Mucosa of rectum (tissue), 2 donors: ENCODE data around the gene OTOF.

Experiments used
- H3K27ac ChIP-seq, 2 donors: one replicate each; pipeline ENCODE4 v1.7.0; 2013; ENCODE audit warnings: inconsistent platforms in 2 of 2, low read depth in 2 of 2, low read length in 2 of 2
- H3K27me3 ChIP-seq, 2 donors: one replicate each; pipeline ENCODE4 v1.7.0; 2013; ENCODE audit warnings: low read length in 2 of 2; ENCODE audit not compliant: control insufficient read depth in 2 of 2, insufficient read depth in 2 of 2
- H3K36me3 ChIP-seq, 2 donors: one replicate each; pipeline ENCODE4 v1.7.0; 2013; ENCODE audit warnings: low read length in 2 of 2; ENCODE audit not compliant: control insufficient read depth in 2 of 2, insufficient read depth in 2 of 2
- H3K4me1 ChIP-seq, 2 donors: one replicate each; pipeline ENCODE4 v1.7.0; 2013; ENCODE audit warnings: low read length in 2 of 2, mild to moderate bottlenecking in 1 of 2; ENCODE audit not compliant: control insufficient read depth in 2 of 2, insufficient read depth in 2 of 2
- H3K4me3 ChIP-seq, 2 donors: one replicate each; pipeline ENCODE4 v1.7.0; 2013; ENCODE audit warnings: low read length in 2 of 2
- H3K9ac ChIP-seq, 2 donors: one replicate each; pipeline ENCODE4 v1.7.0; 2013; ENCODE audit warnings: low read length in 2 of 2, low read depth in 1 of 2, mild to moderate bottlenecking in 1 of 2
- H3K9me3 ChIP-seq, 2 donors: one replicate each; pipeline ENCODE4 v1.7.0; 2013; ENCODE audit warnings: low read length in 2 of 2; ENCODE audit not compliant: control insufficient read depth in 2 of 2
- donor health status: healthy.
- donor health status: Normal muscosa, but diverticular disease.

OTOF gene

DNA sequence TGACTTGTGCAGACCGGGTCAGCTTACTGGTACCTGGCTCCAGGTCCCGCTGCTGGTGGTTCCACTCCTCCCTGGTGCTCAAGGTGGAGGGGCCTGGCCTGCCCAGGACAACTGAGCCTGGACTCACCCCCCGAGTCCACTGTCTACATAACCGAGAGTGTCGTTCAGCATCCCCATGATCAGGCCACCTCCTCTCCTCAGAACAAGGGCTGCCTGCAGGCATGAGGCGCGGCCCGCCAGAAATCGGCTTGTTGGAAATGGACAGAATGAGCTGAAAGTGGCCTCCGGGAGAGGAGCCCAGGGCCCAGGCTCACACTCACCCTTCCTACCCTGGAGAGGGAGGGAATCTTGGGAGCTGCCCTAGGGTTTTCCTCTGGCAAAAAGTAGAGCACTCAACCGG is 38.9 kb upstream of the OTOF start:
- Histone ChIP-seq H3K9me3 (no peaks in the 10 kb centered on the region), H3K4me1 (no peaks in the 10 kb centered on the region), H3K36me3 (no peaks in the 10 kb centered on the region), H3K9ac (no peak overlapping the region), H3K27me3 (peaks cover 2 to 6% of the 10 kb centered on the region in 2 donors), H3K4me3 (no peak overlapping the region), H3K27ac (no peak overlapping the region)

DNA sequence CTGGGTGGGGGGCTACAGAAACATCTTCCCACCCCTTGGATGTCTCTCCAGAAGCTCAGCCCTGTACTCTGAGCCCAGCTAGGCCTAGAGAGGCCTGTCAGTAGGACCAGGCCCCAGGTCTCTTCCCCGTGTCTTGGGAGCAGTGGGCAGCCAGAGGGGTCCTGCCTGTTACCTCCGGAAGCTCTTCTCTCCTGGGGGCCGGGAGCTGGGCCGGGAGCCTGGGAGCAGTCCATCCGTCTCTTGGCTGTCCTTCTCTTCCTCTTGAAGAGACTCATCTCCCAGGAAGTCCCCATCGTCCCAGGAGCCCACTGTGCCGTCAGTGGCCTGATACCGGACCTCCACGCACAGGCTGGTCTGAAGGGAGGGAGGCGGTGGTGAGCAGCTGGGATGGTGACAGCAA is 38.3 kb upstream of the OTOF start:
- Histone ChIP-seq H3K4me3 (no peak overlapping the region), H3K4me1 (no peaks in the 10 kb centered on the region), H3K27ac (no peak overlapping the region), H3K9ac (no peak overlapping the region), H3K36me3 (no peaks in the 10 kb centered on the region), H3K27me3 (peaks cover 2 to 6% of the 10 kb centered on the region in 2 donors), H3K9me3 (no peaks in the 10 kb centered on the region)

DNA sequence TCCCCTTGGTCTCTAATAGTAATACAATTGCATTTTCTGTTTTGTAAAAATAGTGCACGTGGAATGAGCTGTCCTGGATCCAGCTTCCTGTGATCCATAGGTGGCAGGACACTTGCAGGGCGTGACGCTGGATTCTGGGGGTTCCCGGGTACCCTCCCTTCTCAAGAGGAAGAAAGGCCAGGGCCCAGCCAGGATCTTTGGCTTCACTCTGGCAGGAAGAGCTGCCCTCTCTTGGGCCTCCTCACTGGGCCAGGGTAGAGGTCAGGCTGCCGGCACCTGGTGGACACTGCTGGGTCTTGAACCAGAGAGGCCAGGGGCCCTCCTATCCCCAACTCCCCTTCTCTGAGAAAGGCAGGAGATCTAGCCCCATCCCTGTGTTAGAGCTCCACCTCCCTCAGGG is 37.8 kb upstream of the OTOF start:
- H3K27ac ChIP-seq, result no peak overlapping the region
- no peaks in the 10 kb centered on the region for H3K36me3 ChIP-seq
- H3K4me3 ChIP-seq, result no peak overlapping the region
- no peaks in the 10 kb centered on the region for H3K9me3 ChIP-seq
- H3K9ac ChIP-seq, result no peak overlapping the region
- H3K27me3 ChIP-seq, result peaks cover 2 to 6% of the 10 kb centered on the region in 2 donors
- no peaks in the 10 kb centered on the region for H3K4me1 ChIP-seq

DNA sequence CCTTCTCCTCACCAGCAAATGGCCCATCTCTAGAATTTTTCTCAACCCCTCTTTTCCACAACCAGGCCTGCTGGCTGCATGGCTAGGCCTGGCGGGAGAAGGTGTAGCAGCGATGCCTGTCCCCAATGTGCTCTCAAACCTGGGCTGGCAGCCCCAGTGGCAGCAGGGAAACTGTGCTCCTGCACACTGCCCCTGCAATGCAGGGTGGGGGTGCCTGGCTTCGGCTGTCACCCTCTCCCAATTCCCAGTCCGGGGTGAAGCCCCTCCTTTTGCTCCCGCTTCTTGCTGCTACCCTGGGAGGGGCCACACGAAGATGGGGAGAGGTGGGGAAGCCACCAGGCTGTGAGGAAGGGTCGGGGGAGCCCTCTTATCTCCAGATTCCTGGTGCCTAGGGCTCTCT is 36.1 kb upstream of the OTOF start:
- no peaks in the 10 kb centered on the region for H3K9me3 ChIP-seq

DNA sequence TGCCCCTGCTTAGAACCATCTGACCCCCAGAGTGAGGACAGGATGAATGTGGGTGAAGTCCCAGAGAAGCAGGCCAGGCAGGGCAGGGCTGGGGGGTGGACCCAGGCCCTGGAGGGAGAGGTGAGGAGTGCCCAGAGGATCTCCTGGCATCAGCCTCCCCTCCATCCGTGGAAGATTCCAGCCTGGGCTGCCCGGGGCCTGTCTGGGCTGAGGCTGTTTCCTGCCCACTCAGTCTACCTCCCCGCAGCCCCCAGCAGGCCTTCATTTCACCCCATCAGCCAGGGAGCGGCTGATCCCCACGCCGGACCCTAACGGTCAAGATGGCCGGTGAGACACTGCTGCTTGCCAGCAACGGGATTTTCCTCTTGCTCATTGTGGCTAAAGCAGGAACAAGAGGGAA is 35.3 kb upstream of the OTOF start:
- Histone ChIP-seq H3K9ac (no peak overlapping the region), H3K27me3 (no peaks in the 10 kb centered on the region), H3K9me3 (no peaks in the 10 kb centered on the region), H3K36me3 (no peaks in the 10 kb centered on the region), H3K4me3 (no peak overlapping the region), H3K4me1 (no peaks in the 10 kb centered on the region), H3K27ac (no peak overlapping the region)

More for the DNA sequence above, 36.1 kb upstream of the OTOF start:
- Histone ChIP-seq H3K4me3 (no peak overlapping the region), H3K9ac (no peak overlapping the region), H3K4me1 (no peaks in the 10 kb centered on the region), H3K27ac (no peak overlapping the region), H3K36me3 (no peaks in the 10 kb centered on the region), H3K27me3 (peaks cover 2 to 3% of the 10 kb centered on the region in 2 donors)

DNA sequence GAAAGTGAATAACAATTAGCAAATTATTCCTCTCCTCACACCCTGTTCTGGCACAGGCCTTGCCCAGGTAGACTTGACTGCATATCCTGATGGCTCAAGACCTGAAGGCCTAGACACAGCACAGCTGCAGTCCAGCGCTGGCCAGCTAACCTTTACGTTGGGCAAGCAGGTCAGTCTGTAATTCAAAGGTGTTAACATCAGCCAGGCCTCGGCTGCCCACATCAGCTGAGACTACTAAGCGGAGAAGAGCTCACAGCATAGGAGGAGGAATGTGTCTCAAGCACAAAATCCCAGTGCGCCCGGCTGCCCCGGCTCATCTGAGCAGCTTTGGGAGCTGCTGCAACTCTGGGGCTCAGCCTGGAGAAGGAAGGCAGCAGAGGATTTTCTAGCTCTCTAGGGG is 33.5 kb upstream of the OTOF start:
- Histone ChIP-seq H3K4me3 (no peak overlapping the region), H3K4me1 (no peaks in the 10 kb centered on the region), H3K9me3 (no peaks in the 10 kb centered on the region), H3K27me3 (no peaks in the 10 kb centered on the region), H3K9ac (no peak overlapping the region), H3K27ac (no peak overlapping the region), H3K36me3 (no peaks in the 10 kb centered on the region)

DNA sequence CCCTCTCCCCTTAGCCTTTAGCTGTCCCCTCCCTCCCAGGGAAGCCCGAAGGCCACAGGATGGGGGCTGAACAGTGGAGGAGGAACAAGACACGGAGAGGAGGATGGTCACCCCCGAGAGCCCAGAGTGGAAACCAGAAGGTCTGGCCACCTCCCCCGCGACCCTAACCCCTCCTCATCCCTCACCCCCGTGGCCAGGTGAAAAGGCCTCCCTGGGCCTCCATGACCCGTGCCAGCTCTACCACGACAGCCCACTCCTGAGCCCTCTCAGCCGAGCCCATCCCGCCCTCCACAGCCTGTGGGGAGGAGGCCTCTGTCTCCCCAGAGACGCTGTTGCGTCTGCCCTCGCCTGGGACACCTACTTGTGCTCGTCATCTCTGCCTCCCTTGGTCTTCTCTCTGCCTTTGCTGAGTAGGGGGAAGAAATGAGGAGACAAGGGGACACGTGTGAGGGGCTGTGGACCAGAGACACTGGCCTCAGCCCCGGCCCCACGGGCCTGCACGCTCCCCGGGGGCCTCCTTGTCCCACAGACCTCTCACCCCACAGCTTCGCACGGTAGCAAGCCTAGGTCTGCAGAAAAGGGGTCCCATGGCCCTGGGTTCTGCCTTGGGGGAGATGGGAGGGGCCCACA is 32.5 kb upstream of the OTOF start:
- H3K27me3 ChIP-seq, result no peaks in the 10 kb centered on the region
- no peak overlapping the region for H3K27ac ChIP-seq
- no peak overlapping the region for H3K9ac ChIP-seq
- H3K4me1 ChIP-seq, result no peaks in the 10 kb centered on the region
- H3K36me3 ChIP-seq, result no peaks in the 10 kb centered on the region
- no peak overlapping the region for H3K4me3 ChIP-seq
- no peaks in the 10 kb centered on the region for H3K9me3 ChIP-seq

DNA sequence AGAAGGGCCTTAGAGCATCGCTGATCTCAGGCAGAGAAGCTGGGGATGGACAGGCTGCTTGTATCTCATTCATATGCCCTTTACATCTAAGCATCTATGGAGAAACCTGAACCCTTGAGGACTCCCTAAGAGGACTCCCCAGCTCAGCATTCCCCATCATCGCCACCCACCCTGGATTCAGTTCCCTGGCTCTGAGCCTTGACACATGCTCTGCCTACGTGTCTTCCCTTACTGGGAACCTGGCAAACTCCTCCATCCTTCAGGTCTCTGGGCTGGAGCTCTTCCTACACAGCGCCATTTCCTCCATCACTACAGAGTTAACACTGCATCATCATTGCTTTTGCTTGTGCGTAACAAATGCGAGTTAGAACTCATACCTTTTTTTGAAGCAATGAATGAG is 31.2 kb upstream of the OTOF start:
- no peak overlapping the region for H3K9ac ChIP-seq
- no peaks in the 10 kb centered on the region for H3K4me1 ChIP-seq
- no peaks in the 10 kb centered on the region for H3K36me3 ChIP-seq
- H3K9me3 ChIP-seq, result no peaks in the 10 kb centered on the region
- H3K27me3 ChIP-seq, result no peaks in the 10 kb centered on the region
- no peak overlapping the region for H3K27ac ChIP-seq
- no peak overlapping the region for H3K4me3 ChIP-seq

DNA sequence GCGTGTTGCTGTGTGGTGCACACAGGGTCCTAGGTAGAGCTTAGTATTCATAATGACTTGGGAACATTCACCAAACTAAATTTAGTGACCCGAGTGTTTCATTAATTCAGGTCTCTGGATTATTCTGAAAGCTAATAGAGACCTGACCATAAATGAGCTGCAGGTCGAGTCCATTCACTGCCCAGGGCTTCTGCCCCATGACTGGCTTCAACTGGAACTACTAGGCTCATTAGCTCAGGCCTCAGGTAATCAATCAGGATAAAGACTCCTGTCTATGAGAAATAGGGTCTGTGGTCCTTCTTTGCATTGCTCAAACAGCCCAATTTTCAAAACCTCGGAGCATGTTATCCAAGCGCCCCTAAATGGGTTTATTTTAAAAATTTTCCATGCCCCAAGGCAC is 30.0 kb upstream of the OTOF start:
- H3K4me1 ChIP-seq, result peaks cover 0 to 7% of the 10 kb centered on the region in 2 donors
- no peak overlapping the region for H3K27ac ChIP-seq
- H3K4me3 ChIP-seq, result no peak overlapping the region
- no peaks in the 10 kb centered on the region for H3K27me3 ChIP-seq
- no peaks in the 10 kb centered on the region for H3K9me3 ChIP-seq
- no peak overlapping the region for H3K9ac ChIP-seq
- H3K36me3 ChIP-seq, result no peaks in the 10 kb centered on the region

DNA sequence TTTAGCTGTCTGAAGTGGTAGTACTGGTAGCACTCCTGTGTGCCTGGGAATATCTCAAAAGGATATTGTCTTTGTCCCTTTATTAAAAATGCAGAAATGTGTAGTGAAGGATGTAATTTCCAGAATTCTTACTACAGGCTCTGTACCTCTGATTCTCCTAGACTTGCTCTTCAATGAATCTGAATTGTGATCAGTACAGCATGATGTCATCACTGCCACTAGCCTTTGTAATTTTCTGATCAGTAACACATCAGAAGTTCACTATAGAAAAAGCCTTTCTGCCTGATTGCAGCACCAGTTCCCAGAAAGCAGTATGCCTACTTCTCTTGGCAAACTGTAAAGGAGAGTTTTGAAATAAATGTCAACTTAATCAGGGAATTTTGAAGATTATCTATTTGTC is 29.2 kb upstream of the OTOF start:
- H3K9ac ChIP-seq, result no peak overlapping the region
- peaks cover 0 to 8% of the 10 kb centered on the region in 2 donors for H3K4me1 ChIP-seq
- H3K27ac ChIP-seq, result no peak overlapping the region
- H3K36me3 ChIP-seq, result no peaks in the 10 kb centered on the region
- no peaks in the 10 kb centered on the region for H3K27me3 ChIP-seq
- H3K4me3 ChIP-seq, result no peak overlapping the region
- H3K9me3 ChIP-seq, result no peaks in the 10 kb centered on the region

DNA sequence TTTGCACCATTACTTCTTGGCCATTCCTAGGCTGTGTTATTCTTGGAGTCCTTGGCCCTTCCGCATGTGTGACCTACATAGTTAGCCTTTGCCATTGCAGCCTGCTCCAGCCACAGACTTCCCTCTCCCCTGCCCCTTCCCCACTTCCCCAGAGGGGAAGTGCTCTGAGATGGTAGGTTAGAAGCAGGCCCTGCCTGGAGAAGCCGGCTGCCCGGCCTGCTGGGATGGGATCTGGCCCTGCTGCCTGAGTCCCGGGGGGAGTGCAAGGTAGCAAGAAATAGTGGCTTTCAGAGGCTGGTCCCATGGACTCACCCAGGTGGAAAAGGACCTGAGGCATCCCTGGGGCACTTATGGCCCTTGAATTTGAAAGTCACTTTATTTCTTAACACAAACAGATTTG is 28.4 kb upstream of the OTOF start:
- Histone ChIP-seq H3K9ac (no peak overlapping the region), H3K4me1 (peaks cover 0 to 8% of the 10 kb centered on the region in 2 donors), H3K9me3 (no peaks in the 10 kb centered on the region), H3K27me3 (no peaks in the 10 kb centered on the region), H3K4me3 (no peak overlapping the region), H3K27ac (no peak overlapping the region), H3K36me3 (no peaks in the 10 kb centered on the region)
